ENCODE measurements around the gene AHSG.
"Not testable (repeated sequence)": the region's sequence is repeated elsewhere in the genome, so short reads cannot be mapped to it uniquely, and the experiment has no call there.

Gene AHSG

DNA sequence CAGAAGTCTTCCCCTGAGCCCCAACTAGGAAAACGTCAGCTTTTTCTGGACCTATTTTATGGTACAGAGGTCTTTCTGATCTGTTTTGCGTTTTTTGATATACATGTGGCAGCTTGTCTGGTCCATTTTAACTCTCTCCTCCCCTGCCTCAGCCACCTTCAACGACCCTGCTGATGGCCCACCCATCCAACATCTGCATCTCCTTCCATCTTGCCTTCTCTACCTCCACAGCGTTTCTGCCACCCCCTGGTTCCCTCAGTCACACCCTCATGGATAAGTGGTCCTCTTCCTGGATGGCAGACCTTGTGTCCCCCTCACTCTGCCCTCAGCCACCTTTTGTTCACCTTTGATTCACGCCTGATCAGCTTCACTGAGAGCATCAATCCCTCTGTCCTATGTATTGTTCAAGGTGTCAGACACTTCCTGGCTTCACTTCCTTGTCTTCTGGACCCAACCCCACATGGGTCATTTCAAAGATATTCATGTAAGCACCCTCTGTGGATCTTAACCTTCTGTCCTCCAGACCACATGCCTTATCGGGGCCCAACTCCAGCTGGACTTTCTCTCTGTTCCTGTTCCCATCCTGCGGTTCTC is 13.5 kb downstream of the AHSG start:
- H3K27ac ChIP-seq = no peak overlapping the region
- no peak for TF ChIP-seq ZFX (IDR thresholded peaks at IDR 0.05; ENCODE audit: borderline replicate concordance)
- TF ChIP-seq, protein P1, sequence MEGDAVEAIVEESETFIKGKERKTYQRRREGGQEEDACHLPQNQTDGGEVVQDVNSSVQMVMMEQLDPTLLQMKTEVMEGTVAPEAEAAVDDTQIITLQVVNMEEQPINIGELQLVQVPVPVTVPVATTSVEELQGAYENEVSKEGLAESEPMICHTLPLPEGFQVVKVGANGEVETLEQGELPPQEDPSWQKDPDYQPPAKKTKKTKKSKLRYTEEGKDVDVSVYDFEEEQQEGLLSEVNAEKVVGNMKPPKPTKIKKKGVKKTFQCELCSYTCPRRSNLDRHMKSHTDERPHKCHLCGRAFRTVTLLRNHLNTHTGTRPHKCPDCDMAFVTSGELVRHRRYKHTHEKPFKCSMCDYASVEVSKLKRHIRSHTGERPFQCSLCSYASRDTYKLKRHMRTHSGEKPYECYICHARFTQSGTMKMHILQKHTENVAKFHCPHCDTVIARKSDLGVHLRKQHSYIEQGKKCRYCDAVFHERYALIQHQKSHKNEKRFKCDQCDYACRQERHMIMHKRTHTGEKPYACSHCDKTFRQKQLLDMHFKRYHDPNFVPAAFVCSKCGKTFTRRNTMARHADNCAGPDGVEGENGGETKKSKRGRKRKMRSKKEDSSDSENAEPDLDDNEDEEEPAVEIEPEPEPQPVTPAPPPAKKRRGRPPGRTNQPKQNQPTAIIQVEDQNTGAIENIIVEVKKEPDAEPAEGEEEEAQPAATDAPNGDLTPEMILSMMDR (IDR thresholded peaks at IDR 0.05) = no peak

DNA sequence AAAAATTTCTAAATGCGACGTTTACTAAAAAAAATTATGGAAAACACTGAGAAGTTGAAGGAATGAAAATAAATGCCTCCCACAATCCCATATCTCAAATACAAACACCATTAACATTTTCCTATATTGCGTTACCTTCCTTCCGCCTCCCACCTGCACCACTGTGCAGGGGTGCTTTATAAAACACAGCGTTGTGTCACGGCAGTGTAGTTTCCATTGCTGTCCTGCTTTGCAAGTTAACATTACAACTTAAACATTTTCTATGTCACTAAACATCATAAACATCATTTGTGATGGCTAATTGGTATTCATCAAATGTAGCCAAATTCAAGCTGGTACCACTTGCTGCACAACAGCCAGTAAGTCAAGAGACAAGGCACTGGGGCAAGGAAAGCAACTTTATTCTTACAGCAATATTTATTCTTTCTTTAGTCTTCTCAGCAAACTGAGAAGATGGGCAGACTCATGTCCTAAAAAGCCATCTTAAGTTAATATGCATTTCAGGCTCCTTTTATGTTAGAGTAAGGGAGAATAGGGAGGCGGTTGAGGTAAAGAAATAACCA is 15.1 kb downstream of the AHSG start:
- H3K27ac ChIP-seq = no peak overlapping the region
- TF ChIP-seq, protein P1 (IDR thresholded peaks at IDR 0.05) = no peak
- TF ChIP-seq ZFX (IDR thresholded peaks at IDR 0.05; ENCODE audit: borderline replicate concordance) = no peak

DNA sequence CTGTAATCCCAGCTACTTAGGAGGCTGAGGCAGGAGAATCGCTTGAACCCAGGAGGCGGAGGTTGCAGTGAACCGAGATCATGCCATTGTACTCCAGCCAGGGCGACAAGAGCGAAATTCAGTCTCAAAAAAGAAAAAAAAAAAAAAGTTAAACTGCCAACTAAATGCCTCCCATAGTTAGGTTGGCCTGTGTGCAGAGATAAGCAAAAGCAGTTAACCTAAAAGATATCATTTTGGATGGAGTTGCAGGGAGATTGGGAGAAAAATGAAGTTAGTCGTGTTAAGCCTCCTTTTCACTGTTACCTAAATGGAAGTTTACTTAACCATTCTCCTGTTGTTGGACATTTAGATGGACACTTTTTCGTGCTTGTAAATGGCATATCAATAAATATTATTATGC is 15.9 kb downstream of the AHSG start:
- H3K27ac ChIP-seq = no peak overlapping the region
- TF ChIP-seq, protein P1 (IDR thresholded peaks at IDR 0.05) = no peak
- TF ChIP-seq ZFX (IDR thresholded peaks at IDR 0.05; ENCODE audit: borderline replicate concordance) = no peak

DNA sequence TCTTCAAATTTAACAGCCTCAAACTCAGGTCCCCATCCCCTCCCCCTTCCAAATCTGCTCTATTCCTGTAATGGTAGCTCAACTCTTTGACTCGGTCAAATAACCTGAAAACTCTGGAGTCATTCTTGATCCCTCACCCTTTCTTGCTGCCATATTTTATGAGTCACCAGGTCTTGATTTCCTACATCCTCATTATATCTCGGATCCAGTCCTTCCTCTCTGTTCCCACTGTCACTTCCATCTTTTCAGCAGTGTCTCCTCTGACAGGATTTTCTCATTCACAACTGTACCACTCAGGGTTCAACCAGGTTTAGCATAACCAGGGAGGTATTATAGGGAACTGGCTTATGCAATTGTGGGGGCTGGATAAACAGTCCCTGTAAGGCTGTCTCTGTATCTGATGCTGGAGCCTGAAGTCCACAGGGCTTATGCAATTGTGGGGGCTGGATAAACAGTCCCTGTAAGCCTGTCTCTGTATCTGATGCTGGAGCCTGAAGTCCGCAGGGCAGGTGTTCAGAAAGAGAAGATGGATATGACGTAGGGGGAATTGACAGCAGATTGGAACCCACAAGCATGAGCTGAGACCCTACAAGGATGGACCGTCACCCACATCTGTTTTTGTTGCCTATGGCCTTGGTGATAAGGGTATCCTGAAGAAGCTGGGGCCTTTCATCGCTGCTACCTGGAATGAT is 18.2 kb downstream of the AHSG start:
- TF ChIP-seq, protein P1 (IDR thresholded peaks at IDR 0.05) = no peak
- TF ChIP-seq ZFX (IDR thresholded peaks at IDR 0.05; ENCODE audit: borderline replicate concordance) = no peak

DNA sequence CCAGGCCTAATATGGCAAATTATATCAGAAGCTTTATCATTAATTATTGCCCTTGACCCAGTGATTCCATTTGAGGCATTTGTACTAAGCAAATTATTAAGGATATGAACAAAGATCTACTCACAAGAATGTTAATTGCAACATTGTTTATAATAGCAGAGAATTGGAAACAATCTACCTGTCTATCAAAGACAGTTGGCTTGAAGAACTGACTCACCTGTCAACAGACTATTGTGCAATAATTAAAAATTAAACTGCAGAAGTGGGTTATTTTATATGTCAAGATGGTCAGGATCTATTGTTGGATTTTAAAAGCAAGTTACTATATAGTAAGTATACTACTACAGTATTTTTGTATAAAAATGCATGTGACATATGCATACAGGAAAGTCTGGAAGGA is 20.6 kb downstream of the AHSG start:
- no peak for TF ChIP-seq ZFX (IDR thresholded peaks at IDR 0.05; ENCODE audit: borderline replicate concordance)
- TF ChIP-seq, protein P1 (IDR thresholded peaks at IDR 0.05) = no peak
- no peak overlapping the region for H3K27ac ChIP-seq

More for the DNA sequence above, 18.2 kb downstream of the AHSG start:
- no peak overlapping the region for H3K27ac ChIP-seq

DNA sequence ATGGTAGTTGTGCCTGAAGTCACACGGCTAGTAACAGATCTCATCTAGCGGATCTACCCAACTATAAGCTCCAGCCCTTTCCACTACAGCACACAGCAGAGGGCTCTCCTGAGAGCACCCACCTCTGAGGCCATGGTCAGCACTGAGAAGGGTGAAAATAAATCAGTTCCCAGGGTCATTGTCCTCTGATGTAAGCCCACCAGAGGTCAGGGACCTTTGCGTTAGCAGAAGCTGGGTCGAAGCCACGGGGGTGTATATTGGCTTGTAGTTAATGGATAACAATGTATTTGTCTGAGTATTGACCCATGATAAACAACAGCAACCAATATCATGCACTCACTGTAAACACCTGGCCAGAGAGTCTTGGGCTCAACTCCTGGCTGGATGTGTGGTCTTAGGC is 21.3 kb downstream of the AHSG start:
- not testable (repeated sequence) for H3K27ac ChIP-seq

DNA sequence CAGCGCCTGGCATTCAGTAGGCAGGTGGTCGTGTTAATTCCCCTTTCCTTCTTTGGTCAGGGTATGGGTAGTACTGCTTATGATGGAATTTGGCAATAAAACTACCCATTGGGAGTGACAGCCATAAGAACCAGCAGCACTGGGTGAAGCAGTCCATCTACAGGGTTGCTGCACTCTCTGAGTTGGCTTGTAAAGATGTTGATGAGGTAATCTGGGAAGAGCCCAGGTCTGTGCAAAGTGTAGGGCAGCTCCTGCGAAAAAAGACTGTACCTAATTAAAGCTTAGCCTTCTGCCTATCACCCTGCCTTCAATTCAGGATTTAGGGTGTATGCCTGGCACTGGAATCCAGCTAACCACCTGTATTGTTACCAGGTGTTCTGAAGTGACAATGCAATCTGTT is 22.7 kb downstream of the AHSG start:
- no peak overlapping the region for H3K27ac ChIP-seq
- TF ChIP-seq, protein P1 (IDR thresholded peaks at IDR 0.05) = no peak
- TF ChIP-seq ZFX (IDR thresholded peaks at IDR 0.05; ENCODE audit: borderline replicate concordance) = no peak

Measured in 22Rv1 (cell line).